H1 (cell line): ENCODE measurements around the gene SHC1. TPM values are rescaled to one million over a fixed set of nuclear protein-coding genes. Genes with fewer than 3 reads are reported as not detected.

Source experiments
- ASH2L ChIP-seq: fragments of 200-600, 300-600 bp; sonication (generic); IDR thresholded peaks from one replicate; pipeline ENCODE4 v1.7.1; 2017; ENCODE audit warnings: low read length
- ATF2 ChIP-seq: IDR thresholded peaks from 2 replicates; pipeline ENCODE4 v1.6.1; 2012; ENCODE audit warnings: low read length, inconsistent platforms
- BACH1 ChIP-seq: IDR thresholded peaks from 2 replicates; pipeline ENCODE4 v1.6.1; 2012; ENCODE audit warnings: low read length, improper control_type of control experiment
- E2F6 ChIP-seq: IDR thresholded peaks from 2 replicates; pipeline ENCODE4 v1.6.1; 2012; ENCODE audit warnings: inconsistent platforms
- EGR1 ChIP-seq: IDR thresholded peaks from 2 replicates; pipeline ENCODE4 v1.6.1; 2011; ENCODE audit warnings: low read depth, low read length, borderline replicate concordance
- EP300 ChIP-seq, 2 experiments: IDR thresholded peaks; 1 replicate in 1 of 2; 2 replicates in 1 of 2; pipeline ENCODE4 v1.6.1; 2011 to 2012; ENCODE audit warnings: low read depth in 2 of 2, low read length in 2 of 2, mild to moderate bottlenecking in 2 of 2, borderline replicate concordance in 1 of 2, inconsistent platforms in 1 of 2, moderate library complexity in 1 of 2
- GABPA ChIP-seq: IDR thresholded peaks from 2 replicates; pipeline ENCODE4 v1.6.1; 2011; ENCODE audit warnings: mild to moderate bottlenecking, low read length, moderate library complexity, borderline replicate concordance; ENCODE audit not compliant: insufficient read depth
- GTF2F1 ChIP-seq: IDR thresholded peaks from 2 replicates; pipeline ENCODE4 v1.6.1; 2012; ENCODE audit warnings: low read depth, low read length, improper control_type of control experiment, borderline replicate concordance
- HDAC2 ChIP-seq, 2 experiments: fragments of 300-600 bp in 1 of 2; sonication (generic) in 1 of 2; IDR thresholded peaks; 2 replicates each; pipeline ENCODE4 v1.6.1; 2011 to 2012; ENCODE audit warnings: low read depth in 2 of 2, low read length in 2 of 2, mild to moderate bottlenecking in 2 of 2, moderate library complexity in 2 of 2, borderline replicate concordance in 1 of 2, inconsistent platforms in 1 of 2
- JUN ChIP-seq: IDR thresholded peaks from 2 replicates; pipeline ENCODE4 v1.6.1; 2011; ENCODE audit warnings: low read depth, mild to moderate bottlenecking, improper control_type of control experiment, low read length
- KDM4A ChIP-seq: IDR thresholded peaks from one replicate; pipeline ENCODE4 v1.7.1; 2012; ENCODE audit warnings: low read depth, mild to moderate bottlenecking, moderate library complexity, low read length, inconsistent platforms; ENCODE audit not compliant: severe bottlenecking
- MAFK ChIP-seq: IDR thresholded peaks from 2 replicates; pipeline ENCODE4 v1.6.1; 2012; ENCODE audit warnings: low read depth, mild to moderate bottlenecking, improper control_type of control experiment, low read length
- SIX5 ChIP-seq: IDR thresholded peaks from 2 replicates; pipeline ENCODE4 v1.6.1; 2011; ENCODE audit warnings: mild to moderate bottlenecking, low read depth, low read length
- SP2 ChIP-seq: IDR thresholded peaks from 2 replicates; pipeline ENCODE4 v1.6.1; 2012; ENCODE audit warnings: mild to moderate bottlenecking, low read length, inconsistent platforms
- SP4 ChIP-seq: IDR thresholded peaks from 2 replicates; pipeline ENCODE4 v1.6.1; 2012; ENCODE audit warnings: low read length, inconsistent platforms
- TCF12 ChIP-seq: IDR thresholded peaks from 2 replicates; pipeline ENCODE4 v1.6.1; 2011; ENCODE audit warnings: low read depth, mild to moderate bottlenecking, low read length
- YY1 ChIP-seq: IDR thresholded peaks from 2 replicates; pipeline ENCODE4 v1.6.1; 2011; ENCODE audit warnings: low read depth, mild to moderate bottlenecking, low read length
- polyA plus RNA-seq, 7 experiments: library from polyadenylated mRNA; depleted of rRNA in 3 of 7; stranded (reverse) in 5 of 7; unstranded in 2 of 7; fragments of >200 nt in 5 of 7; fragments of 200-250 nt in 2 of 7; gene quantifications; 1 replicate in 5 of 7; 2 replicates in 1 of 7; 4 replicates in 1 of 7; pipeline versions ENCODE4 v1.2.1 to v1.2.3, GENCODE V29; 2011 to 2013; ENCODE audit warnings: missing spikeins in 2 of 7, mixed read lengths in 2 of 7
- total RNA-seq: library from RNA; stranded (reverse); fragmentation: NEBNext Ultra II Directional; extraction: Animal tissue kit (Norgen Biotek cat#: 25700); gene quantifications from 2 replicates; pipeline ENCODE4 v1.2.1, GENCODE V29; 2021
- TF ChIP-seq, protein P1 (sequence below), 3 experiments: IDR thresholded peaks; 1 replicate in 2 of 3; 2 replicates in 1 of 3; pipeline versions ENCODE4 v1.5.1 to v1.6.1; 2011; ENCODE audit warnings: low read length in 3 of 3, mild to moderate bottlenecking in 3 of 3, inconsistent platforms in 2 of 3, low read depth in 1 of 3, moderate library complexity in 1 of 3; ENCODE audit not compliant: insufficient read depth in 1 of 3; ENCODE audit errors: control extremely low read depth in 1 of 3

SHC1 gene
- total and polyA plus RNA-seq, 2 of the 8 experiments (the other 6 are each of a cell fraction or from before 2014, with no cell fraction given): 177 to 212 TPM

- peak; percentile 74; the same call in 1 of the 2 replicates for TF ChIP-seq YY1
- TF ChIP-seq KDM4A: peak; percentile 92
- peak; percentile 67 for TF ChIP-seq BACH1
- peak; percentile 73 for TF ChIP-seq ASH2L
- no peak for TF ChIP-seq SP2
- TF ChIP-seq SP4: peak; percentile 52; the same call in 1 of the 2 replicates
- no peak for TF ChIP-seq SIX5
- TF ChIP-seq GTF2F1: 0 out of 2 replicates have a peak, but pooled peaks have one; percentile 29
- TF ChIP-seq EP300 (IDR thresholded peaks at IDR 0.05; ENCODE audit: borderline replicate concordance in 1 of 2, low read depth in 2 of 2, low read length in 2 of 2): peak in 1 of 2 experiments; percentile 82; a peak in 2 of 3 replicates
- TF ChIP-seq HDAC2 (IDR thresholded peaks at IDR 0.05; ENCODE audit: borderline replicate concordance in 1 of 2, low read depth in 2 of 2, low read length in 2 of 2): 0 out of 4 replicates have a peak, but pooled peaks have one; percentile 66 to 84
- TF ChIP-seq, protein P1, sequence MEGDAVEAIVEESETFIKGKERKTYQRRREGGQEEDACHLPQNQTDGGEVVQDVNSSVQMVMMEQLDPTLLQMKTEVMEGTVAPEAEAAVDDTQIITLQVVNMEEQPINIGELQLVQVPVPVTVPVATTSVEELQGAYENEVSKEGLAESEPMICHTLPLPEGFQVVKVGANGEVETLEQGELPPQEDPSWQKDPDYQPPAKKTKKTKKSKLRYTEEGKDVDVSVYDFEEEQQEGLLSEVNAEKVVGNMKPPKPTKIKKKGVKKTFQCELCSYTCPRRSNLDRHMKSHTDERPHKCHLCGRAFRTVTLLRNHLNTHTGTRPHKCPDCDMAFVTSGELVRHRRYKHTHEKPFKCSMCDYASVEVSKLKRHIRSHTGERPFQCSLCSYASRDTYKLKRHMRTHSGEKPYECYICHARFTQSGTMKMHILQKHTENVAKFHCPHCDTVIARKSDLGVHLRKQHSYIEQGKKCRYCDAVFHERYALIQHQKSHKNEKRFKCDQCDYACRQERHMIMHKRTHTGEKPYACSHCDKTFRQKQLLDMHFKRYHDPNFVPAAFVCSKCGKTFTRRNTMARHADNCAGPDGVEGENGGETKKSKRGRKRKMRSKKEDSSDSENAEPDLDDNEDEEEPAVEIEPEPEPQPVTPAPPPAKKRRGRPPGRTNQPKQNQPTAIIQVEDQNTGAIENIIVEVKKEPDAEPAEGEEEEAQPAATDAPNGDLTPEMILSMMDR (IDR thresholded peaks at IDR 0.05; ENCODE audit: control extremely low read depth in 1 of 3, insufficient read depth in 1 of 3, low read depth in 1 of 3, low read length in 3 of 3): no peak
- peak; percentile 81; the same call in 1 of the 2 replicates for TF ChIP-seq TCF12
- TF ChIP-seq MAFK: 0 out of 2 replicates have a peak, but pooled peaks have one; percentile 19
- peak; percentile 53; the same call in 1 of the 2 replicates for TF ChIP-seq ATF2
- peak; percentile 55; the same call in 1 of the 2 replicates for TF ChIP-seq JUN
- peak; percentile 63; the same call in 1 of the 2 replicates for TF ChIP-seq GABPA
- TF ChIP-seq E2F6: peak; percentile 58
- peak; percentile 94 for TF ChIP-seq EGR1
These were observed 30.3 kb upstream of the SHC1 start (continued) for GRCh38 chr1:155000726-155001424.
